HG03439 (cell line): ENCODE data around the gene LUC7L2.
"Not testable (repeated sequence)": the region's sequence is repeated elsewhere in the genome, so short reads cannot be mapped to it uniquely, and the experiment has no call there.

Experiments
- ATAC-seq: cut with Tn5 transposase; IDR thresholded peaks from one replicate; pipeline ENCODE4 v1.9.1; 2021; ENCODE audit warnings: mild to moderate bottlenecking, moderate library complexity; ENCODE audit not compliant: unreplicated experiment

The LUC7L2 gene

GRCh38 chr7:139354729-139355128, 5.0 kb upstream of the LUC7L2 start:
- ATAC-seq: no peak

- no peak for ATAC-seq
These were observed 4.4 kb upstream of the LUC7L2 start for GRCh38 chr7:139355320-139355719.

GRCh38 chr7:139357729-139358506, 1.8 kb upstream of the LUC7L2 start:
- ATAC-seq: not testable (repeated sequence)

GRCh38 chr7:139358541-139359365, 941 bp upstream of the LUC7L2 start:
- no peak for ATAC-seq

GRCh38 chr7:139360210-139360947, 685 bp downstream of the LUC7L2 start:
- peak; percentile 61 for ATAC-seq

- no peak for ATAC-seq
These were observed 1.2 kb downstream of the LUC7L2 start for GRCh38 chr7:139360948-139361307.

- ATAC-seq: no peak
These were observed 1.8 kb downstream of the LUC7L2 start for GRCh38 chr7:139361523-139361922.

- ATAC-seq: no peak
These were observed 2.6 kb downstream of the LUC7L2 start for GRCh38 chr7:139362302-139362701.

- no peak for ATAC-seq
These were observed 3.3 kb downstream of the LUC7L2 start for GRCh38 chr7:139362981-139363380.

- ATAC-seq: no peak
These were observed 5.6 kb downstream of the LUC7L2 start for GRCh38 chr7:139365336-139365735.

- ATAC-seq: no peak
These were observed 6.7 kb downstream of the LUC7L2 start for GRCh38 chr7:139366400-139366799.

- no peak for ATAC-seq
These were observed 7.9 kb downstream of the LUC7L2 start for GRCh38 chr7:139367438-139368155.

- ATAC-seq: no peak
These were observed 10.7 kb downstream of the LUC7L2 start for GRCh38 chr7:139370301-139370942.

- no peak for ATAC-seq
These were observed 11.2 kb downstream of the LUC7L2 start for GRCh38 chr7:139370943-139371313.

- ATAC-seq: no peak
These were observed 14.6 kb downstream of the LUC7L2 start for GRCh38 chr7:139374246-139374645.

- ATAC-seq: no peak
These were observed 22.7 kb downstream of the LUC7L2 start for GRCh38 chr7:139382439-139382838.

GRCh38 chr7:139384611-139385010, 24.9 kb downstream of the LUC7L2 start:
- ATAC-seq: no peak

GRCh38 chr7:139387594-139387993, 27.9 kb downstream of the LUC7L2 start:
- ATAC-seq: no peak

GRCh38 chr7:139389091-139389490, 29.4 kb downstream of the LUC7L2 start:
- no peak for ATAC-seq

GRCh38 chr7:139389774-139390173, 30.1 kb downstream of the LUC7L2 start:
- ATAC-seq: no peak
